HTR-8/SVneo (cell line): ENCODE measurements around the gene DENND1A.
"Not testable (repeated sequence)": the region's sequence is repeated elsewhere in the genome, so short reads cannot be mapped to it uniquely, and the experiment has no call there.

ENCODE experiments used
- DNase-seq: peaks from one replicate; pipeline ENCODE4 v3.0.0; 2011; ENCODE audit warnings: low spot score, mixed read lengths; ENCODE audit not compliant: insufficient read length
- FAIRE-seq: peaks from 2 replicates; lab custom pipeline; 2011; peaks lifted over from hg19 to GRCh38; lab: Jason Lieb, UNC

Gene DENND1A

GRCh38 chr9:123929870-123930831, at the start of gene DENND1A:
Gene DENND1A (minus strand): TSS chr9:123930126. CDS start chr9:123929905, 221 bp downstream.
- FAIRE-seq = peak; percentile 57
- peak; percentile 80 for DNase-seq

GRCh38 chr9:123978981-123979380, 49.1 kb upstream of the DENND1A start:
- no peak for DNase-seq
- no peak for FAIRE-seq

- DNase-seq, FAIRE-seq: not testable (repeated sequence)
Measured at GRCh38 chr9:123976579-123976978, 46.7 kb upstream of the DENND1A start.

GRCh38 chr9:123975871-123976270, 45.9 kb upstream of the DENND1A start:
- FAIRE-seq (no peak), DNase-seq (no peak)

- no peak for DNase-seq
- no peak for FAIRE-seq
Measured at GRCh38 chr9:123974471-123974870, 44.5 kb upstream of the DENND1A start.

- peak; percentile 71 for FAIRE-seq
Measured at GRCh38 chr9:123973590-123974223, 43.8 kb upstream of the DENND1A start.

GRCh38 chr9:123972618-123973017, 42.7 kb upstream of the DENND1A start:
- DNase-seq (no peak), FAIRE-seq (no peak)

More at GRCh38 chr9:123973590-123974223, 43.8 kb upstream of the DENND1A start:
- no peak for DNase-seq

- DNase-seq = no peak
- FAIRE-seq = no peak
Measured at GRCh38 chr9:123967323-123967722, 37.4 kb upstream of the DENND1A start.

GRCh38 chr9:123965801-123966686, 36.1 kb upstream of the DENND1A start:
- DNase-seq (no peak), FAIRE-seq (no peak)

- DNase-seq (no peak), FAIRE-seq (no peak)
Measured at GRCh38 chr9:123964761-123965160, 34.8 kb upstream of the DENND1A start.

- DNase-seq (no peak), FAIRE-seq (no peak)
Measured at GRCh38 chr9:123960965-123961364, 31.0 kb upstream of the DENND1A start.

- FAIRE-seq = no peak
- DNase-seq = no peak
Measured at GRCh38 chr9:123960366-123960765, 30.4 kb upstream of the DENND1A start.

GRCh38 chr9:123959787-123960186, 29.9 kb upstream of the DENND1A start:
- FAIRE-seq = no peak
- DNase-seq = no peak

GRCh38 chr9:123957731-123958130, 27.8 kb upstream of the DENND1A start:
- no peak for FAIRE-seq
- DNase-seq = no peak

GRCh38 chr9:123957168-123957721, 27.3 kb upstream of the DENND1A start:
- no peak for FAIRE-seq
- no peak for DNase-seq

- FAIRE-seq (no peak), DNase-seq (no peak)
Measured at GRCh38 chr9:123955637-123956036, 25.7 kb upstream of the DENND1A start.

- no peak for FAIRE-seq
- DNase-seq = no peak
Measured at GRCh38 chr9:123954518-123955280, 24.8 kb upstream of the DENND1A start.

- DNase-seq = no peak
- FAIRE-seq = no peak
Measured at GRCh38 chr9:123952641-123953495, 22.9 kb upstream of the DENND1A start.
